Activated T-cell treated with anti-CD3 and anti-CD28 coated beads for 1 hour (primary cell): ENCODE data around the gene FBXO7.

Experiments
- DNase-seq: peaks from one replicate; pipeline ENCODE4 v3.0.0-alpha.2; 2020; ENCODE audit warnings: low read depth

The FBXO7 gene

DNA sequence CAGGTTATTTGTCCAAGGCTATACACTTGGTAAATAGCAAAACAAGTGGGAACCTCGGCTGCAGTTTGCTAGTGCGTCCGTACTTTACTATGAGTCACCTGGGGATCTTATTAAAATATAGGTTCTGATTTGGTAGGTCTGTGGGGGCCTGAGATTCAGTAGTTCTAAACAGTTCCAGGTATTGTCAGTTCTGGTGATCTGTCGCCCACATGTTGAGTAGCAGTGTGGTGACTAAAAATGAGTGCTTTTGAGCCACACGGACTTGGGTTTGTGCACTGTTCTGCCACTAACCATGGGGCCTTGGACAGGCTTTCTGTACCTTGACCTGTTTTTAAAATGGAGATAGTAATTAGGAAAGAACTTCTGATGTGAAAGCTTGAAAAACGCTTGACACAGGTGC, 15.7 kb downstream of the FBXO7 start:
- DNase-seq: no peak

DNA sequence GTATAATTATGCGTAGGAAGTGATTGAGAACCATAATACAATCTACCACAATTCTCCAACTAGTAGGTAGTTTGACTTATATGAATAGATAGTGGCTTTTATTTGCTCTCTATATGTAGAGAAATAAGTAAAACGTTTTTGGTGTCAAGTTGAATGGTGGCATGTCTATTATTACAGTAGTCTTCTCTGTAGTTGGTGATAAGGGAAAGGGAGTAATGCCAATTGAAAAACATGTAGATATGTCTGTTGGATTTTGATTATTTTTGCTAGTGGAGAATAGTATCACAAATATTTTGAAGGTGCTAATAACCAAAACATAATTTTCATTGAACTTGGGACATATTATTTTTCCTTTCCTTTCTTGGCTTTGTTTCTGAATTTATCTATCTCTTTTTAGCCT, 17.5 kb downstream of the FBXO7 start:
- no peak for DNase-seq

DNA sequence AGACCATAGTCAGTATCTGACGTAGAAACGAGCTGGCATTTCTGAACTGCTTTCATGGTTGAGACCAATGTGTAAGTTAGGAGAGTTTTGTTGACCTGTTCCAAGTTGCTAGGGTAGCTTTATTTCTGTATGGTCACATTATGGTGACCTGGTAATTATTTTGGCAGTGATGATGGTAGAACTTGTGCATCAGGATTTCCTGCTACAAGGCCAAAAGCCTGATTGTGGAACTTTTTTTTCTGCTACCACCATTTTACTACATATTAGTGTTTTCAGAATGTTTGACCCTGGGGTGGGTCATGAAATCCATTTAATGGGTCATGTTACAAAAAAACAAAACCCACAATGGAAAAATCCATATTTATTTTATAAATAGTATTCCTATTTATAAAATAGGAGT, 18.9 kb downstream of the FBXO7 start:
- DNase-seq: no peak

DNA sequence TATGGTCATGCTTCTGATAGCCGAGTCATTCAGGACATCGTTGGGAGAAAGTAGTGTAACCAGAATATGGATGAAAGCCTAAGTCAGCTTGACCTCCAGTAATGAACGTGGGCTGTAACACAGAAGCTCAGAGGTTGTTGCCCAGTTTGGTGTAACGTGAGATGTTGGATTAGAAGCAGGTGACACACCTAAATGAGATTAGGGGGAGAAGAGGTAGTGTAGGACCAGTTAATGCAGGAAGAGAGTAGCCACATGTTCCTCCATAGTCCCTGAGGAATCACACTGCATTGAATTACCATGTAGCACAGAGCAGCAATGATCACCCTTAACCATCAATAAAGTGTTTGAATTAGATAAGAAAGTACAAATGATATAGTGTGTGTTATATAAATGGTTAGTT, 20.4 kb downstream of the FBXO7 start:
- DNase-seq: no peak

DNA sequence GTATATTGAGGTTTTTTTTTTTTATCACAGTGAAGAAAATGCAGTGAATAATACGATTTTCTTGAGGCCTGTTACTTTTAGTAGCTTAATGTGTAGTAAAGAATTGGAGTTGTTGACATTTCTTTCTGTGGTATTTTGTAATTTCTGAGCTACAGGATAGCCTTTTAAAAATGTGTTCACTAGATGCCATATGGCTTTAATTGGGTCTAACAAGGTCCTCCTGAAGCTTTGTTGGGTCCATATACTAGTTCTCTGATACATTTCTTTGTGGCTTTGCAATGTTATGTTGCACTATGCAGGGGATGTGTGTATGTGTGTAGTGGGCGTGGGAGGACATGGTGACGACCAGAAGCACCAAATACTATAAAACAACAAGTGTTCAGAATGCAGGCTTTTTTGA, 25.1 kb downstream of the FBXO7 start:
- no peak for DNase-seq

DNA sequence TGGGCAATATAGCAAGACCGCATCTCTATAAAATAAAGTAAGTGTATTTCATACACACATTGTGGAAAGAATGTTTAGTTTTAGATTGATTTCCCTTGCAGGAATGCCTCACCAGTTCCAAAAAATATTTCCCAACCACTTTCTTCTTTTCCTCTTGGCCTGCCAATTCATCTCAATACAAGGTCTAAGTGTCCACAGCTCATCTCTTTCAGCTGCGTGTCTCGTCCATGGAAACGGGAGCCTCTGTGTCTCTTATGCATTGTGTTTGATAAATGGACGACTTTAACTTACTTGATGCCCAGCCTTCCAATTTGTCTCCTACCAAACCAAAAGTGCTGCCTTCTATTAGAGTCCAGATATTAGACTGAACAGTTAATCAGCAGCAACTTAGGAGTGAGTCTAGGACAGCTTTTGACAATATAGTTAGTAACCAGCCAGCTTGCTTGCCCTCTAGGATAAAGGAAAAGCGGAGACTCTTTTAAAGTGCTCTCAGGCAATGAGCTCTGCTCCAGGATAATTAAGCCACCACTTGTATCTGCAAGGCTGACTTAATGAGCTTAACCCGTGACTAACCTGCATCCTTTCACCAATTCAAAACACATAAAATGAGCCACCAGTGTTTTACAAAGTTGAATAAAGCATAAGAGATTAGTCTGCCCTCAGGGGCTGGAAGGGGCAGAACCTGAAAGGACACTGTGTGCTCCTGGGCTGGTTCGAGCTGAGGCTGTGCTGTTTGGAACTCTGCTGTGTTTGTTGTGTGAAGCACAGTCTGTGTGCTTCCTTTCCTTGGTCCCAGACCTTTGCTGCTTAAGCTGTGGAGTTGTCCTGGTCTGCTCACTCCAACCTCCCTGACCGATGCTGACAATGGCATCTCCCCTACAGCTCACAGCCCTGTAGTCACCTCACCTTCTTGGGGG, 27.5 kb downstream of the FBXO7 start:
- DNase-seq: no peak

DNA sequence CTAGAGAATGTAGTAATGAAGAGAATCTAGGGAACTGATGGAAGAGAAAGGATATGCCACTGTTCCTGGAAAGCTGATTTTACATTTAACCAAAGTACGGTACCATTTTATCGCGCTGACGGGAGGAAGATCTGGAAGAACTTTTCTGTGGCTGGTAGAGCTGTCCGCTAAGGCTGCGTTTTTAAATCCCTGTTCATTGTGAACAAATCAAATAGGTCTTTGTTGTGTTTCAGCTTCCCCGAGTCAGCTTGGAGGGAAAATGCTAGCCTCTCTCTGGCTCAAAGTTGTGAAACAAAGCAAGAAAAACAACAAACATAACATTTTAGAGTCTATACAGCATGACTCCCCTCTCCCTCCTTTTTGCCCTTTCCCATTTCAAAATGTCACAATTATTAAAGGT, 34.4 kb downstream of the FBXO7 start:
- DNase-seq: no peak

DNA sequence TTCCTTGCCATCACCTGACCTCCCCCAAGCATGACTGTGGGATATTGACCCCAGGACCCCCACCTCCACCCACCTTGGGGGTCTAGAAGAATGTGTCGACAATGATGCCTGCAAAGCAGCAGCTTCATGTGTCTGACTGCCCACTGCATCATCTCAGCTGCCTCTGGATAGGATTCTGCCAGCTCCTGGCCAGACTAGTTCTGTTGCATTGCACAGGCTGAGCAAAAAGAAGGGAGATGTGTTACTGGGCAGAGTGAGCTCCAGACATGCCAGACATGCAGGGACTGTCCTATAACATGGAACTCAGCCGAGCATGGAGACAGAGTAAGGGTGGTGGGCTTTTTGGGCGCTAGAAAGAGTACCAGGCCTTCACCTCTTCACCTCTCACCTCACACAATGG, 36.7 kb downstream of the FBXO7 start:
- no peak for DNase-seq

DNA sequence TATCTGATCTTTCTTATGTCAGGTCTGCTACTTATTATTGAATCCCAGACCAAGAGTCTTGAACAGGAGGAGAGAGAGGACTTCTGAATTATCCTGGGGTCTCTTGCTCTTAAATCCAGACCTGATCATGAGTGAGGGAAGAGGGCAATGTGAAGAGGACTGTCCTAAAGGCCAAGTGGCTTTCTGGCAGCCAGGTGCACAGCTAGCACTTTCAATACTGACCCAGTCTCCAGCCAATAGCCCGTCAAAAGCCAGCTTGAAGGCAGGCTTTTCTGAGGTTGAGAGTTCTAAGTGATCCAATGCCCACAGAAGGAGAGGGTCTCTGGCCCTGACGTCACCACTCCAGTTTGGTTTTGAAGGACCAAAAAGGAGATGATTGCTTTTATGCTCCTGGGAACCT, 37.2 kb downstream of the FBXO7 start:
- no peak for DNase-seq

DNA sequence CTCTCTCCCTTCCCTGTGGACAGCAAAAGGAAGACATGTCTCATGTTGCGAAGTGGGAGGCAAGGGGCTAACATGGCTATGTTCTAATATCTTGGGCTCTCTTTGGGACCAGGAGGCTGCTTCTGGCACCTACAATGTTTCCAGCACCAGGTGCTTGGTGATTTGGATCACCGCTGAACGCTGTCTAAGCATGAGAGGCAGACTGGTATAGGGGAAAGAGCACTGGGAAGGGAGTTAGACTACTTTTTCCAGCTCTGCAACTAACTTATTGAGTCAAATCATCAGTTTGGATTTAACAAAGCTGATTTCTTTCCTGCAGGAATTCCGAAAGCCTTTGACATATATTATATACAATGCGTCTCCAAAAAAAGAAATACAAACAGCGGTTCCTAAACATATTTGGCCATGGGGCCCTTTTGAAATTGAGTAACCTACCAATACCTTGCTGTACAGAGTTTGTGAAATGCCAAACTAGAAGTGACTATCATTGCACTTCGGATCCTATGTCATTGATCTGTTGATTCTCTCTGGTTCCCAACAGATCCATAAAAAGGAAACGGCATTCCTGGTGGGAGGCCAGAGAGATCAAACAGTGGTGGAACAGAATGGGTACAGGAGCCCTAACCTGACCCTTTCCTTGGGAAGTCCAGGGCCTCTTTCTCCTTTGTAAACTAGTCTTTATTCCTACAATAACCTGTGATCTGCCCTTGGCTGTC, 37.8 kb downstream of the FBXO7 start:
- no peak for DNase-seq

DNA sequence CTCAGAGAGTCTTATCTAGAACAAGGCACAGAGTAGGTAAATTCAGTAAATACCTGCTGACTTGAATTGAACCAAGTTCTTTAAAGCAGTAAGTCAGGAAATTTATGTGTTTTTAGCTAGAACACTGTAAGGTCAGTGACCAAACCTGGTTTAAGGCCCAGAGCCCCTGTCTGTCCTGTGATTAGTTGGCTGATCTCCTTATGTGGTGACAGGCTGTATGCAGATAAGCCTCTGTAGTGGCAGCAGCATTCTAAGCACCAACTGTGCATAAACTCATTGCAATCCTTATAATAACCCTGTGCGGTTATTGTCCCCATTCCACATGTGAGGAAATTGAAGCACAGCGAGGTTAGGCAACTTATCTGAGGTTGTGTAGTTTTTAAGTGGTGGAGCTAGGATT, 40.5 kb downstream of the FBXO7 start:
- DNase-seq: no peak

DNA sequence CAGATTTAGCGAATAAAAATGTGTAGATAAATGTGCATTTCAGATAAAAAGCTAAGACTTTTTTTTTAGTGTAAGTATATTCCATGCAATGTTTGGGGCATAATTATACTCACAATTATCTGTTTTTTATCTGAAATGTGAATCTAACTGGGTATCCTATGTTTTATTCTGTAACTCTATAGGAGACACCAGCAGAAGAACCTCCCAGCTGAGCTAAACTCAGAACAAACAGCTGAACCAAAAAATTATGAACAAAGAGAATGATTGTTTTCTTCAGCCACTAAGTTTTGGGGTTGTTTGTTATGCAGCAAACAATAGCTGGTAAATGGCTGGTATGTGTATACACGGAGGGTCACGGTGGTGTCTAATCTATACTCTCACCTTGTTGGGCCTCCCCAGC, 42.9 kb downstream of the FBXO7 start:
- DNase-seq: no peak

DNA sequence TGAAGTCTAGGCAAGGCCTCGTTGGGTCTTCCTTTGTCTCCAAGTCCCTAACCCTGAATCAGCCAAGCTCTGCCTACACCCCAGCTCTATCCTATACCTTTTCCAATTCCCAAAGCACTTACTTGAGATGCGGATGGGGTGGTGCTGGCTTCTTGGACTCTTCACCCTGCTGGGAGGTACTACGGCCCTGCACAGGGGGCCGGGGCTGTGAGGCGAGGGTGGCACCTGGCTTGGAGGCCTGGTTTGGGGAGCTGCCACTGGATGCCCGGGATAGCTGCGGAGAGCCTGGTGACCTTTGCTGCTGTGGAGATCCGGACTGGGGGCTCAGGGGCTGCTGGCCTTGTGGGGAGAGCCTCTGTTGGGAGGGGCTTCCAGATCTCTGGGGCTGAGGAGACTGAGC, 43.3 kb downstream of the FBXO7 start:
- DNase-seq: no peak

DNA sequence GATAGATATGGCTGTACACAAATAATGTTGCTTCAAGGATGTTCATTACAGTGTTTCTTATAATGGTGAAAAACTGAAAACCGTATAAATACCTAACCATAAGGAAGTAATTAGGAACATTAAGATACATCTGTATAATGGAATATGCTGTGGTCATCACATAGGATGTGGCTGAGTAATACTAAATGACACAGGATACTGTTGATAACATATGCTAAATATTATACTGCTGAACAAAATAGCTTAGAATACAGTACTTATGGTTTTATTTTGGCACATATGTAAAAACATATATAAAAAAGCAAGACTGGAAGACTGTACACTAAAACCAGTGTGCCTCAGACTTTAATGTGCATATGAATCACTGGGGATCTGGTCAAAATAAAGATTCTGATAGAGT, 43.8 kb downstream of the FBXO7 start:
- DNase-seq: no peak

DNA sequence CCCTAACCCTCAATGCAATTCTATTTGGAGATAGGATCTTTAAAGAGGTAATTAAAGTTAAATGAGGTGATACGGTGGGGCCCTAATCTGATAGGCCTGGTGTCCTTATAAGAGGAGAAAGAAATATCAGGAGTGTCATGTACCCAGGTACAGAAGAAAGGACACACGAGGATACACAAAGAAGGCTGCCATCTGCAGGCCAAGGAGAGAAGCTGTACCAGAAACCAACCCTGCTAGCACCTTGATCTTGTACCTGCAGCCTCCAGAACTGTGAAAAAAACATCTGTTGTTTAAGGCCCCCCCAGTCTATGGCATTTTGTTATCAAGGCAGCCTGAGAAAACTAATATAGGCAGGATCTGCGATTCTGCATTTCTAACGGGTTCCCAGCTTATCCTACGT, 44.2 kb downstream of the FBXO7 start:
- DNase-seq: no peak

DNA sequence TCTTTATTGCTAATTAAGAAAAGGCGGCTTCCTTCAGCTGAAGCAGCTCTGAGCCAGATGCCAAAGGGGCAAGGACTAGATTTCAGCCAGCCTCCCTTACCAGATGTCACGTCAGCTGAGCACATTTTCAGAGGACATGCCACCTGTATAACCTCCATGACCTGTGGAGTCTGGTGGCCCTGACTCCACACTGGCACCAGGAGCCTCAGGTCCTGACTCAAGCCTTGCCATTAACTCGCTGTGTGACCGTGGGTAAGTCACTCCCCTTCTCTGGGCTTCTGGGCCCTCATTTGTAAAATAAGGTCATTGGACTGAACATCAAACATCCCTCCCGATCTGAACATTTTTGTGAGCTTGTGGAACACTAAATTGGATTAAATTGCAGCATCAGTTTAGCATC, 46.0 kb downstream of the FBXO7 start:
- no peak for DNase-seq

DNA sequence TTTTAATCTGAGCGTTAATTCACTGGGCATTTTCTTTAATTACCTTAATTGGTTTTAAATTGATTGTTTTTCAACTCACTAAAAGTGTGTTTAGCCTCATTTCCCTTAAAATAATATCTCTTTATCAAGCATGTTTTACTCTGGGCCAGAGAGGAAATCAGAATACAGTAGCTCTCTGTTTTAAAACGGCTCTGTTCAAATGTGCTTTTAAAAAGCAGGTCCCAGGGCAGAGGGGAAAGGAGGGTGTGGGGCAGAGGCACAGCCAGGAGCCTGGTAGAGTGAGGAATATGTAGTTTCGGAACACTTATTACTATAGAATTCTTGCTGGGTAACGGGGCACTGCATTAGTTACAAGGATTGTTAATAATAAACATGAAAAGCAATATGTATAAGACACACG, 47.6 kb downstream of the FBXO7 start:
- DNase-seq: no peak

DNA sequence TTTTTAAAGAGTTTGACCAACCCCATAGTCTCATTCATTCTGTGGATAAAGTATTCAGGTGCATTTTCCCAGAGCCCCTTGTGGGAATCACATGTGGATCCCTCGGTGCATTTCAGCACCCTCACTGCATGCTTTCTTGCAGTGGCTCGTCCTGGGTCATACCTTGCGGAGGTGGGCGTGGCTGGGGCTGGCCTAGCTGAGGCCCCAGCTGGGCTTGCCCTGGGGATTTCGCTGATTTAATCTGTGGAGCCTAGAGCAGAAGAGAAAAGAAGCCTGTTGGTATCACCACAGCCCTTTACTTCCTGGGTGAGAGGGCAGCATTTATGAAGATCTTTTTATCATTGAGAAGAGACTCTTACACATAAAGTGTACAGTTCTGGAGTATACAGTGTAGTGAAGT, 53.1 kb downstream of the FBXO7 start:
- no peak for DNase-seq

DNA sequence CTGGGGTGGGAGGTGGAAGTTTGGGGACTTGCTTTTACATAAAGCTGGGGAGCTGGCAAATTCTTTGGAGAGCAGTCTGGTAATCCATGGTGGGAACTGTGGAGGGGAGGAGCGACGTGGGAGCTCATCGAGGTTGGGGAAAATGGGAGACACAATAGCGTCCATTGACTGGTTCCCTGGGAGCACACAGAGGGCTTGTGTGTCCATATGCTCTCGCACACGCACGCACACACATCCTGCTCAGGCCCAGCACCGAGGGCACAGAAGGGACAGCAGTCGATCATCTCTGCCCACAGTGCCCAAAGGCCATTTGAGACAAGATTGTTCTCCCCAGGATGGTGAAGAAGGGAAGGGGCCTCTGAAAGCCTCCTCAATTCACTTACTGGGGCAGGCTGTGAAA, 53.7 kb downstream of the FBXO7 start:
- DNase-seq: no peak

DNA sequence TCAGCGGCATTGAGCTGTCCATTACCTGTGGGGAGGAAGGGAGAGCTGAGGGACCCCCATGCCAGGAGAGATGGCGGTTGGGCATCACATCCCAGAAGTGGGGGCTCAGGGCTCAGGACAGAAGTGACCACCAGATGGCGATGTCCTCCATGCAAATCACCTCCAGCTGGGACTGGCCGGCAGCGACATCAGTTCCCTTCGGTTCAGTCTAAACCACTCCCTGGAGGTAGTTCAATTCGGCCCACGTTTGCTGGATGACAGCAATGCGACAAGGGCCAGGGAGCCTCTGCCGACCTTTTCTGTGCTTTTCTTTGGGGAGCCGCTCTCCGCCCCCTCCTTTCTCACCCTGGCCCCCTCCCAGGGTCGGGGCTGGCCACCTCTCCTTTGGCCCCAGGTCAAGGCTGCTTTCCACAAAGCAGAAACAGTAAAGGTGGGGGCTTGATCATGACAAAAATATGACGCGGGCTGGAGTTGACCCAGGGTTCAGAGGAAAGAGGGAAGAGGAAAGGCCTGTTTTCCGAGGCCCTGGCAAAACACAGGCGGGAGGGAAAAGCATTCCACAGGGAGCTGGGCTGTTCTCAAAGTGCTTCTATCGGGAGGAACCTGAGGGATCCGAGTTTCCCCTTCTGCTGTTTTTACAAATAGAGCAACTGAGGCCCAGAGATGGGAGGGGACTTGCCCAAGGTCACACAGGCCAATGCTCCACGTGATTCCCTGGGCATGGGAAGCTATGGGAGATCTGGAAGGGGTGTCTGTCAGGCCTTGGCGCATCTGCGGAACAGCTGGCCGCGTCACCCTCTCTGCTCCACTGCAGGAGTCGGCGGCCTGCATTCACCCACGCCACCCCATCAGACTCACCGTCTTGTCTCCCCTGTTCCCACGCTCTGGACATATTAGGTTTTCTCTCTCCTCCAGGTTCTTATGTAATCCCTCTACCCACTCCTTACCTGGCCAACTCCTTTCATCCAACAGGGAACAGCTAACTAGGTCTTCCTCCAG, 54.7 kb downstream of the FBXO7 start:
- DNase-seq: peak; percentile 43

DNA sequence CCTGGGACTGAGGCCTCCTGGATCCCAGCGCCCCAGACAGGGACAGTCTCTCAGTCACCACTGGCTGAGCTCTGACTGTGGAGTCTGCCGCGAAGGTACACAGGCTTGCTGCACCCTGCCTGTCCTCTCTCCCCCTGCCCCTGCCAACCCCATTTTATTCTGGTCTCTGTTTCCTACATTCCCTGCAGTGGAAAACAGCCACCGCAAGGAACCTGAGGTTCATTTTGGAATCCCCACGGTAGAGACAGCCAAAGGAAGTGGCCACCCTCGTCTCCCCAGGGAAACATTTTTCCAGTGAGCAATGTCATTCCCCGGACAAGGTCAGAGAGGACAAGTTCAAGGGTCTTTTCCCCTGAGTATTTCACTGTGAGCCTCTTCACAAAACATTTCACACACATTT, 56.6 kb downstream of the FBXO7 start:
- DNase-seq: no peak
